Neural progenitor cell (in vitro differentiated cells): Measurements from ENCODE around the gene ORAI2. TPM values are rescaled to one million over a fixed set of nuclear protein-coding genes. Genes with fewer than 3 reads are reported as not detected.

ENCODE experiments used
- DNase-seq: peaks from one replicate; pipeline ENCODE4 v3.0.0-alpha.2; 2016; ENCODE audit warnings: low spot score
- H2AFZ ChIP-seq: fragments of 200-600 bp; sonication (generic); replicated peaks from 2 replicates; pipeline ENCODE4 v1.6.1; 2016; ENCODE audit warnings: antibody characterized with exemption
- H3F3A ChIP-seq: fragments of 200-600 bp; sonication (generic); 2 replicates; pipeline ENCODE4 v1.6.1; 2016; ENCODE audit warnings: antibody characterized with exemption, low read depth
- H3K27ac ChIP-seq: fragments of 200-600 bp; sonication (generic); 2 replicates; pipeline ENCODE4 v1.5.1; 2016; ENCODE audit warnings: mild to moderate bottlenecking
- H3K27me3 ChIP-seq: fragments of 200-600 bp; sonication (generic); 2 replicates; pipeline ENCODE4 v1.6.1; 2016; ENCODE audit warnings: mild to moderate bottlenecking, moderate library complexity
- H3K36me3 ChIP-seq: fragments of 200-600 bp; sonication (generic); 2 replicates; pipeline ENCODE4 v1.5.1; 2016
- H3K4me1 ChIP-seq: fragments of 200-600 bp; sonication (generic); 2 replicates; pipeline ENCODE4 v1.6.1; 2016; ENCODE audit warnings: mixed run types
- H3K4me2 ChIP-seq: fragments of 200-600 bp; sonication (generic); 2 replicates; pipeline ENCODE4 v1.6.1; 2016
- H3K4me3 ChIP-seq: fragments of 200-600 bp; sonication (generic); 2 replicates; pipeline ENCODE4 v1.5.1; 2016
- H3K79me2 ChIP-seq: fragments of 200-600 bp; sonication (generic); 2 replicates; pipeline ENCODE4 v1.6.1; 2016; ENCODE audit warnings: low read depth
- H3K9ac ChIP-seq: fragments of 200-600 bp; sonication (generic); 2 replicates; pipeline ENCODE4 v1.6.1; 2016
- H3K9me3 ChIP-seq: fragments of 200-600 bp; sonication (generic); 2 replicates; pipeline ENCODE4 v1.5.1; 2016; ENCODE audit warnings: low read depth
- H4K20me1 ChIP-seq: fragments of 200-600 bp; sonication (generic); 2 replicates; pipeline ENCODE4 v1.6.1; 2016; ENCODE audit warnings: low read depth
- H3K27ac Mint-ChIP-seq: 3 replicates; pipeline ENCODE4 v1.8.0; 2021; ENCODE audit warnings: mixed read lengths
- H3K27me3 Mint-ChIP-seq: 2 replicates; pipeline ENCODE4 v1.8.0; 2022; ENCODE audit warnings: low read depth, mild to moderate bottlenecking, inconsistent platforms, moderate library complexity, mixed read lengths; ENCODE audit not compliant: insufficient read depth
- H3K36me3 Mint-ChIP-seq: 3 replicates; pipeline ENCODE4 v1.8.0; 2021; ENCODE audit warnings: mixed read lengths
- H3K4me1 Mint-ChIP-seq: 3 replicates; pipeline ENCODE4 v1.8.0; 2021; ENCODE audit warnings: mixed read lengths
- H3K4me3 Mint-ChIP-seq: 3 replicates; pipeline ENCODE4 v1.8.0; 2021; ENCODE audit warnings: mild to moderate bottlenecking, moderate library complexity, mixed read lengths
- H3K9me3 Mint-ChIP-seq: 3 replicates; pipeline ENCODE4 v1.8.0; 2020; ENCODE audit warnings: mixed read lengths
- EZH2 ChIP-seq: fragments of 200-600 bp; sonication (generic); IDR thresholded peaks from 2 replicates; pipeline ENCODE4 v1.6.1; 2017; ENCODE audit warnings: antibody characterized with exemption, mild to moderate bottlenecking, moderate library complexity
- EZH2phosphoT487 ChIP-seq: fragments of 200-600 bp; sonication (generic); IDR thresholded peaks from 2 replicates; pipeline ENCODE4 v1.6.1; 2017; ENCODE audit warnings: antibody characterized with exemption
- total RNA-seq: library from RNA; depleted of rRNA; stranded (reverse); fragments of >200 nt; gene quantifications from 2 replicates; pipeline ENCODE4 v1.2.3, GENCODE V29; 2015; ENCODE audit warnings: low replicate concordance
- TF ChIP-seq, protein P1 (sequence below): fragments of 200-600 bp; sonication (generic); IDR thresholded peaks from 2 replicates; pipeline ENCODE4 v1.5.1; 2017; ENCODE audit warnings: antibody characterized with exemption, mild to moderate bottlenecking

ORAI2 gene
- total RNA-seq, 1 donor from 2014 or later, result 15.7 TPM

DNA sequence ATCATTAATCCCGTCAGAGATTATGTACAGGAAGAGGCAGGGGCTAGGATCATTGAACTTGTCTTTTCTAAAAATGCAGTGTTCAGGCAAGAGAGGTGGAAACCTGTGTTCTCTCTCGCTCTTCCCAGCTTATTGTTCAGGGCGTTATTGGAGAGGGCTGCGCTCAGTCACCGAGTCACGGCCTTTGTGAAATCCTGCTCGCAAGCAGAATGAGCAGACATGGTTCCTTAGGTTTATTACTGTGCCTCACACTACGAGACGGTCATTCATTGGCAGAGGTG lies 37.8 kb upstream of the ORAI2 start:
- no peaks in the 10 kb centered on the region for H4K20me1 ChIP-seq
- TF ChIP-seq EZH2, result no peak
- TF ChIP-seq EZH2phosphoT487, result no peak
- TF ChIP-seq, protein P1, sequence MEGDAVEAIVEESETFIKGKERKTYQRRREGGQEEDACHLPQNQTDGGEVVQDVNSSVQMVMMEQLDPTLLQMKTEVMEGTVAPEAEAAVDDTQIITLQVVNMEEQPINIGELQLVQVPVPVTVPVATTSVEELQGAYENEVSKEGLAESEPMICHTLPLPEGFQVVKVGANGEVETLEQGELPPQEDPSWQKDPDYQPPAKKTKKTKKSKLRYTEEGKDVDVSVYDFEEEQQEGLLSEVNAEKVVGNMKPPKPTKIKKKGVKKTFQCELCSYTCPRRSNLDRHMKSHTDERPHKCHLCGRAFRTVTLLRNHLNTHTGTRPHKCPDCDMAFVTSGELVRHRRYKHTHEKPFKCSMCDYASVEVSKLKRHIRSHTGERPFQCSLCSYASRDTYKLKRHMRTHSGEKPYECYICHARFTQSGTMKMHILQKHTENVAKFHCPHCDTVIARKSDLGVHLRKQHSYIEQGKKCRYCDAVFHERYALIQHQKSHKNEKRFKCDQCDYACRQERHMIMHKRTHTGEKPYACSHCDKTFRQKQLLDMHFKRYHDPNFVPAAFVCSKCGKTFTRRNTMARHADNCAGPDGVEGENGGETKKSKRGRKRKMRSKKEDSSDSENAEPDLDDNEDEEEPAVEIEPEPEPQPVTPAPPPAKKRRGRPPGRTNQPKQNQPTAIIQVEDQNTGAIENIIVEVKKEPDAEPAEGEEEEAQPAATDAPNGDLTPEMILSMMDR, result no peak
- peaks cover 26% of the 10 kb centered on the region for H3F3A ChIP-seq
- Mint-ChIP-seq H3K4me3 (peak overlapping the region; percentile 90), H3K4me1 (peaks cover 19% of the 10 kb centered on the region), H3K9me3 (no peaks in the 10 kb centered on the region), H3K36me3 (peaks cover 13% of the 10 kb centered on the region), H3K27me3 (peaks cover 11% of the 10 kb centered on the region), H3K27ac (peak overlapping the region; percentile 98)
- no peak for DNase-seq
- H3K36me3 ChIP-seq, result peaks cover 4% of the 10 kb centered on the region
- peak overlapping the region; percentile 92 for H3K27ac ChIP-seq
- peak overlapping the region; percentile 83 for H2AFZ ChIP-seq
- peak overlapping the region; percentile 78 for H3K4me3 ChIP-seq
- no peaks in the 10 kb centered on the region for H3K9me3 ChIP-seq
- no peaks in the 10 kb centered on the region for H3K27me3 ChIP-seq
- peak overlapping the region; percentile 71 for H3K9ac ChIP-seq
- peak overlapping the region; percentile 97 for H3K4me2 ChIP-seq
- peaks cover 5% of the 10 kb centered on the region for H3K4me1 ChIP-seq
- peaks cover 13% of the 10 kb centered on the region for H3K79me2 ChIP-seq

DNA sequence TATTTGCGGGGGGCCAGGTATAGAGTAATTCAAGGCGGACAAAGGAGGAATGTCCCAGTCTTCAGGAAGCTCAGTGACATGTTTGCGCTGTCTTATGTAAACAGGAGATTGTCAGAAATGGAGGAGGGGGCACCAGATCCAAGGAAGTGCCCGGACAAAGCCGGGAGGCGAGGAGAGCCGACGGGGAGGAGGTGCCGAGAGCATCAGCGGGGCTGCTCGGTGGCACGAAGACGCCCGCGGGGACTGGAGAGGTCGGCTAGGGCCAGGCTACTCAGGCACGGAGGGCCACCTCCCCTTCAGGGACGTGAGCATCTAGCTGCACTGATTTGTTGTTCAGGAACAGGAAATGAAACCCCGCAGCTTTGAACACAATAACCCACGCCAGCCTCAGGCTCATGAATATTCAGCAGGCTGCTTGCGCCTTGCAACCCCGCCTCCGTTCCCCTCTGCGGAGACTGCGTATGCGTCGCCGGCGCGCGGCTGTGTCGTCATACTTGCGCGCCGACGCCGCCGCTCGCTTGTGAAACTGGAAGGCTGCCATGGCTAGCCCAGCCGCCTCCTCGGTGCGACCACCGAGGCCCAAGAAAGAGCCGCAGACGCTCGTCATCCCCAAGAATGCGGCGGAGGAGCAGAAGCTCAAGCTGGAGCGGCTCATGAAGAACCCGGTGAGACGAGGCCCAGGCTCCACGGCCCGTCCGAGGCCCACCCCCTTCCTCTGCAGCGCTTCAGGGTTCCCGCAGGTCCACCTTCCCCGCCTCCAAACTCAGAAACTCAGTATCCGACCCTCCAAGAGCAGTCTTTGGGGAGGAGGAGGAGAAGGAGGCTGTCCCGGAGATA lies 37.3 kb upstream of the ORAI2 start, which contains the start of gene PRKRIP1:
PRKRIP1 (plus strand) TSS at position 491 of the 837 bp plus-strand sequence; CDS start at position 540, 49 bp downstream.
- H3K4me3 Mint-ChIP-seq, result peak within 1 kb of the TSS; percentile 90
- Histone ChIP-seq H3K4me2 (peak within 1 kb of the TSS; percentile 97), H4K20me1 (no peaks in the 10 kb centered on the region), H3K9ac (peak within 1 kb of the TSS; percentile 89), H2AFZ (peak within 1 kb of the TSS; percentile 83), H3K4me1 (peaks cover 5% of the 10 kb centered on the region), H3F3A (peaks cover 26% of the 10 kb centered on the region), H3K9me3 (no peaks in the 10 kb centered on the region), H3K27me3 (no peaks in the 10 kb centered on the region), H3K79me2 (peaks cover 13% of the 10 kb centered on the region), H3K36me3 (peaks cover 8% of the 10 kb centered on the region), H3K27ac (peak within 1 kb of the TSS; percentile 92), H3K4me3 (peak within 1 kb of the TSS; percentile 78)
- no peak for TF ChIP-seq EZH2
- TF ChIP-seq, protein P1, result no peak
- no peak for TF ChIP-seq EZH2phosphoT487
- peaks cover 11% of the 10 kb centered on the region for H3K27me3 Mint-ChIP-seq
- peaks cover 19% of the 10 kb centered on the region for H3K4me1 Mint-ChIP-seq
- H3K27ac Mint-ChIP-seq, result peak within 1 kb of the TSS; percentile 98
- peaks cover 16% of the 10 kb centered on the region for H3K36me3 Mint-ChIP-seq
- peak; percentile 98 for DNase-seq
- no peaks in the 10 kb centered on the region for H3K9me3 Mint-ChIP-seq

DNA sequence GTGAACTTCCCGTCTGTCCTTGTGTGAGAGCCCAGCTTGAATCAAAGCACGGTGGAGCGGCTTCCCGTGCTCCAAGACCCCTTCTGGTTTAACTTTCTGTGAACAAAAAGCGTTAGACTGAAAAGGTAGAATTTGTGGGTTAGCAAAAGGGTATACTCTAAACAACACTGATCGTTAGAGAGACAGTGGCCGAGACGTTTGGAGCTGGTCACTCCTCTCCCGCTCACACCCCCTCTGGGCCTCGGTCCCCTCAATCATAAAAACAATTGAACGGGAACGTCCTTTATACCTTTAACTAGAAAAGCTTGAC lies 36.7 kb upstream of the ORAI2 start:
- Mint-ChIP-seq H3K27me3 (peaks cover 11% of the 10 kb centered on the region), H3K4me1 (peaks cover 19% of the 10 kb centered on the region), H3K4me3 (peak overlapping the region; percentile 90), H3K27ac (peak overlapping the region; percentile 90), H3K36me3 (peaks cover 17% of the 10 kb centered on the region), H3K9me3 (no peaks in the 10 kb centered on the region)
- peak overlapping the region; percentile 89 for H3K9ac ChIP-seq
- peak overlapping the region; percentile 78 for H3K27ac ChIP-seq
- peak overlapping the region; percentile 34 for H2AFZ ChIP-seq
- no peak for DNase-seq
- H3K27me3 ChIP-seq, result no peaks in the 10 kb centered on the region
- no peaks in the 10 kb centered on the region for H3K9me3 ChIP-seq
- H3K4me3 ChIP-seq, result peak overlapping the region; percentile 78
- TF ChIP-seq, protein P1, result no peak
- no peak for TF ChIP-seq EZH2
- no peak for TF ChIP-seq EZH2phosphoT487
- H3K79me2 ChIP-seq, result peaks cover 13% of the 10 kb centered on the region
- H3K4me1 ChIP-seq, result peaks cover 5% of the 10 kb centered on the region
- no peaks in the 10 kb centered on the region for H4K20me1 ChIP-seq
- H3K36me3 ChIP-seq, result peaks cover 9% of the 10 kb centered on the region
- peaks cover 26% of the 10 kb centered on the region for H3F3A ChIP-seq
- peak overlapping the region; percentile 97 for H3K4me2 ChIP-seq
